GM12878 (cell line): Measurements from ENCODE around the gene LDB2. TPM values are rescaled to one million over a fixed set of nuclear protein-coding genes. Genes with fewer than 3 reads are reported as not detected.

Experiments used
- ATAC-seq: fragments of 200-7000 bp; cut with Tn5 transposase; 3 replicates; pipeline ENCODE4 v1.9.1; 2020; ENCODE audit warnings: mild to moderate bottlenecking, moderate library complexity
- BruUV-seq: library from RNA; stranded (reverse); fragments of 400-500 nt; replicated peaks from 2 replicates; lab custom pipeline; 2021; lab: Mats Ljungman, UMichigan
- CTCF ChIA-PET: fragments of 300-600 bp; sonication (Branson Sonifier 250); formaldehyde crosslinking; extraction: SDS; loops from one replicate; lab custom pipeline; 2021; ENCODE audit warnings: inconsistent platforms; lab: Yijun Ruan, JAX
- POLR2A ChIA-PET: fragments of 350-600 bp; formaldehyde crosslinking; extraction: SDS; loops from one replicate; lab custom pipeline; 2021; ENCODE audit warnings: inconsistent platforms; lab: Charles Lee
- RAD21 ChIA-PET: fragments of 300-600 bp; sonication (Branson Sonifier 250); formaldehyde crosslinking; loops from one replicate; lab custom pipeline; 2023; ENCODE audit warnings: antibody characterized with exemption; ENCODE audit not compliant: unreplicated experiment; lab: Charles Lee
- SMC1A ChIA-PET: fragments of 300-600 bp; sonication (Branson Sonifier 250); formaldehyde crosslinking; loops from one replicate; lab custom pipeline; 2023; ENCODE audit not compliant: unreplicated experiment, uncharacterized antibody; lab: Charles Lee
- DNase-seq: peaks from one replicate; pipeline ENCODE4 v3.0.0-alpha.2; 2011; ENCODE audit warnings: low read depth, low spot score
- FAIRE-seq: peaks from 3 replicates; lab custom pipeline; 2011; peaks lifted over from hg19 to GRCh38; lab: Jason Lieb, UNC
- H2AFZ ChIP-seq: 2 replicates; pipeline ENCODE4 v1.6.0; 2011; ENCODE audit warnings: low read depth, low read length, control low read depth; ENCODE audit not compliant: control insufficient read depth
- H3K27ac ChIP-seq: 2 replicates; pipeline ENCODE4 v1.5.1; 2011; ENCODE audit warnings: control low read depth; ENCODE audit not compliant: control insufficient read depth, insufficient read depth
- H3K27me3 ChIP-seq, 2 experiments: replicated peaks in 1 of 2; 2 replicates each; pipeline versions ENCODE4 v1.6.0 to v1.6.1; 2011; ENCODE audit warnings: low read length in 1 of 2; ENCODE audit not compliant: control insufficient read depth in 2 of 2, insufficient read depth in 2 of 2
- H3K36me3 ChIP-seq, 2 experiments: 2 replicates each; pipeline ENCODE4 v1.5.1; 2011; ENCODE audit warnings: low read length in 1 of 2; ENCODE audit not compliant: control insufficient read depth in 2 of 2, insufficient read depth in 2 of 2
- H3K4me1 ChIP-seq: 2 replicates; pipeline ENCODE4 v1.6.1; 2011; ENCODE audit warnings: mild to moderate bottlenecking, low read length, moderate library complexity, mixed read lengths; ENCODE audit not compliant: control insufficient read depth, insufficient read depth
- H3K4me2 ChIP-seq: 2 replicates; pipeline ENCODE4 v1.6.0; 2011; ENCODE audit warnings: control low read depth; ENCODE audit not compliant: control insufficient read depth, insufficient read depth
- H3K4me3 ChIP-seq: fragments of 200-600 bp; sonication (generic); 2 replicates; pipeline ENCODE4 v1.5.1; 2016
- H3K79me2 ChIP-seq: 2 replicates; pipeline ENCODE4 v1.6.0; 2011; ENCODE audit warnings: low read length; ENCODE audit not compliant: control insufficient read depth, insufficient read depth
- H3K9ac ChIP-seq: 2 replicates; pipeline ENCODE4 v1.8.0; 2011; ENCODE audit warnings: low read length, control low read depth, mixed read lengths; ENCODE audit not compliant: control insufficient read depth, insufficient read depth
- H3K9me3 ChIP-seq: replicated peaks from 3 replicates; pipeline ENCODE4 v1.5.1; 2011; ENCODE audit warnings: mild to moderate bottlenecking, low read length; ENCODE audit not compliant: control insufficient read depth, insufficient read depth
- H4K20me1 ChIP-seq: 2 replicates; pipeline ENCODE4 v1.6.0; 2011; ENCODE audit not compliant: control insufficient read depth, insufficient read depth
- BMI1 ChIP-seq: fragments of 450-650 bp; IDR thresholded peaks from 2 replicates; pipeline ENCODE4 v1.6.1; 2016; ENCODE audit warnings: mild to moderate bottlenecking, moderate library complexity, borderline replicate concordance
- CBFB ChIP-seq: IDR thresholded peaks from 2 replicates; pipeline ENCODE4 v1.6.1; 2016; ENCODE audit warnings: antibody characterized with exemption, low read depth
- CUX1 ChIP-seq: IDR thresholded peaks from 2 replicates; pipeline ENCODE4 v1.6.1; 2012; ENCODE audit warnings: improper control_type of control experiment, low read depth, low read length; ENCODE audit not compliant: insufficient replicate concordance
- IRF4 ChIP-seq: IDR thresholded peaks from 2 replicates; pipeline ENCODE4 v1.6.1; 2011; ENCODE audit warnings: low read depth, low read length
- NFXL1 ChIP-seq: fragments of 450-650 bp; IDR thresholded peaks from 2 replicates; pipeline ENCODE4 v1.6.1; 2017; ENCODE audit warnings: antibody characterized with exemption, mild to moderate bottlenecking, borderline replicate concordance
- POLR2A ChIP-seq: IDR thresholded peaks from 2 replicates; pipeline ENCODE4 v1.6.1; 2011; ENCODE audit warnings: low read depth, mild to moderate bottlenecking, low read length
- RBBP5 ChIP-seq: fragments of 200-600 bp; sonication (generic); conservative IDR thresholded peaks from 2 replicates; pipeline ENCODE4 v1.6.1; 2016
- SKIL ChIP-seq: fragments of 450-650 bp; IDR thresholded peaks from 2 replicates; pipeline ENCODE4 v1.6.1; 2017; ENCODE audit warnings: mild to moderate bottlenecking, low read depth, inconsistent platforms; ENCODE audit not compliant: poor library complexity, severe bottlenecking
- YY1 ChIP-seq: IDR thresholded peaks from 2 replicates; pipeline ENCODE4 v1.6.1; 2011; ENCODE audit warnings: low read depth, mild to moderate bottlenecking, low read length
- WGBS: methylation state at CpG from one replicate; pipeline ENCODE4 v1.1.6; 2016; ENCODE audit warnings: low lambda C conversion rate; ENCODE audit not compliant: insufficient replicate concordance, insufficient coverage; ENCODE audit errors: missing lambda C conversion rate; 5-methylcytosine and 5-hydroxymethylcytosine counted together
- in situ Hi-C: fragments of 300-500 bp; cut with MboI; formaldehyde crosslinking; loops from 9 replicates; pipeline ENCODE4 v1.14.3; 2018; ENCODE audit warnings: mixed read lengths
- intact Hi-C: fragments of 100-400 bp; cut with micrococcal nuclease; formaldehyde crosslinking; loops from one replicate; pipeline ENCODE4 v1.14.2; 2022; ENCODE audit not compliant: unreplicated experiment
- polyA plus RNA-seq, 11 experiments: library from polyadenylated mRNA; depleted of rRNA in 4 of 11; unstranded in 6 of 11; stranded (reverse) in 5 of 11; fragments of >200 nt; fragmentation: Nextera tagmentation in 4 of 11; fragmentation: Illumina TruSeq in 1 of 11; extraction: Ambion mirVana in 4 of 11; extraction: Trizol in 1 of 11; gene quantifications; 1 replicate in 1 of 11; 2 replicates in 10 of 11; pipeline versions ENCODE4 v1.2.1 to v1.2.3, GENCODE V29; 2011 to 2016; ENCODE audit warnings: inconsistent platforms in 2 of 11, missing spikeins in 2 of 11, low read depth in 1 of 11
- total RNA-seq, 4 experiments: library from RNA; depleted of rRNA in 3 of 4; stranded (reverse); fragments of >200 nt in 3 of 4; fragmentation: Illumina TruSeq in 1 of 4; extraction: Trizol in 1 of 4; gene quantifications; 2 replicates each; pipeline versions ENCODE4 v1.2.1 to v1.2.3, GENCODE V29; 2013 to 2021

The LDB2 gene
- total and polyA plus RNA-seq, 10 of the 15 experiments (the other 5 are each of a cell fraction or from before 2014, with no cell fraction given): 0.15 TPM; not detected in 9

- intact Hi-C loops: no loop called here
- Histone ChIP-seq H3K4me2 (no peak overlapping the region), H3K4me3 (no peak overlapping the region), H2AFZ (no peak overlapping the region), H3K27me3 (no peaks in the 10 kb centered on the region), H3K27ac (no peak overlapping the region), H3K79me2 (no peaks in the 10 kb centered on the region), H3K9ac (no peak overlapping the region), H3K36me3 (no peaks in the 10 kb centered on the region), H3K9me3 (no peaks in the 10 kb centered on the region), H3K4me1 (no peaks in the 10 kb centered on the region), H4K20me1 (no peaks in the 10 kb centered on the region)
- in situ Hi-C loops: no loop called here
- no peak for TF ChIP-seq YY1
- FAIRE-seq: no peak
- no TSS peak for BruUV-seq
- CTCF ChIA-PET: interaction anchor here (0.7 kb wide), 1 partner anchor 1003 kb away, joined by 3 read pairs; no protein-coding TSS in a partner anchor
- DNase-seq: no peak
- ATAC-seq: no peak
- POLR2A ChIA-PET: no interaction called here
- SMC1A ChIA-PET: interaction anchor here (0.6 kb wide), 1 partner anchor 11 kb away, joined by 3 read pairs; no protein-coding TSS in a partner anchor
- RAD21 ChIA-PET: no interaction called here
Measured at GRCh38 chr4:16852644-16853043, 45.8 kb downstream of the LDB2 start.

GRCh38 chr4:16852228-16852627 is 46.2 kb downstream of the LDB2 start:
- POLR2A ChIA-PET: no interaction called here
- intact Hi-C loops: no loop called here
- no peak for FAIRE-seq
- TF ChIP-seq NFXL1 (no peak), SKIL (no peak), RBBP5 (no peak), IRF4 (no peak), CUX1 (no peak), POLR2A (no peak), BMI1 (no peak), CBFB (no peak)

More at GRCh38 chr4:16852228-16852627, 46.2 kb downstream of the LDB2 start:
- no TSS peak for BruUV-seq
- ATAC-seq (no peak), DNase-seq (no peak)
- Histone ChIP-seq H3K27me3 (no peaks in the 10 kb centered on the region), H4K20me1 (no peaks in the 10 kb centered on the region), H3K9ac (no peak overlapping the region), H3K79me2 (no peaks in the 10 kb centered on the region), H3K4me2 (no peak overlapping the region), H3K4me3 (no peak overlapping the region), H3K9me3 (no peaks in the 10 kb centered on the region), H3K36me3 (no peaks in the 10 kb centered on the region), H3K4me1 (no peaks in the 10 kb centered on the region), H3K27ac (no peak overlapping the region), H2AFZ (no peak overlapping the region)
- 17% methylated on average over 2 of the region's 2 CpGs for WGBS
- ChIA-PET RAD21 (no interaction called here), CTCF (interaction anchor here (0.7 kb wide), 1 partner anchor 1003 kb away, joined by 3 read pairs; no protein-coding TSS in a partner anchor), SMC1A (interaction anchor here (0.6 kb wide), 1 partner anchor 11 kb away, joined by 3 read pairs; no protein-coding TSS in a partner anchor)
- in situ Hi-C loops: no loop called here
